Measurements from ENCODE around the gene NT5DC4. TPM values are rescaled to one million over a fixed set of nuclear protein-coding genes. Genes with fewer than 3 reads are reported as not detected.

NT5DC4 gene
- total and polyA plus RNA-seq, 4 donors, result 1.2 TPM; not detected in 3

GRCh38 chr2:112788653-112789052, 67.8 kb downstream of the NT5DC4 start:
- Histone ChIP-seq H3K9ac (ENCODE audit: low read depth in 1 of 2, low read length in 2 of 2) (no peak overlapping the region), H3K4me3 (ENCODE audit: low read depth in 1 of 3, low read length in 3 of 3) (no peak overlapping the region), H3K4me1 (ENCODE audit: control insufficient read depth in 4 of 4, insufficient read depth in 4 of 4, low read length in 3 of 4) (no peaks in the 10 kb centered on the region), H3K9me3 (ENCODE audit: control insufficient read depth in 4 of 4, low read length in 3 of 4) (no peaks in the 10 kb centered on the region), H3K27me3 (ENCODE audit: control insufficient read depth in 4 of 4, insufficient read depth in 4 of 4, low read length in 3 of 4) (no peaks in the 10 kb centered on the region), H3K27ac (ENCODE audit: low read depth in 1 of 2, low read length in 2 of 2) (no peak overlapping the region), H3K36me3 (ENCODE audit: control insufficient read depth in 4 of 4, insufficient read depth in 3 of 4, low read depth in 1 of 4, low read length in 3 of 4) (no peaks in the 10 kb centered on the region)
- no peak for DNase-seq (ENCODE audit: low spot score)
- 89% methylated on average over 3 of the region's 3 CpGs for WGBS
- TF ChIP-seq HNF4G (IDR thresholded peaks at IDR 0.05) (no peak), HNF4A (conservative IDR thresholded peaks at IDR 0.05) (no peak), CTCF (IDR thresholded peaks at IDR 0.05; ENCODE audit: low read depth, low read length, missing input control) (no peak), GABPA (IDR thresholded peaks at IDR 0.05 in 1 of 2, conservative IDR thresholded peaks at IDR 0.05 in 1 of 2) (no peak), REST (IDR thresholded peaks at IDR 0.05) (no peak), RAD21 (IDR thresholded peaks at IDR 0.05) (no peak), EGR1 (IDR thresholded peaks at IDR 0.05; ENCODE audit: low read depth in 2 of 2) (no peak), RXRA (IDR thresholded peaks at IDR 0.05) (no peak), SP1 (IDR thresholded peaks at IDR 0.05) (no peak), ZBTB33 (IDR thresholded peaks at IDR 0.05) (no peak), YY1 (IDR thresholded peaks at IDR 0.05) (no peak), TAF1 (conservative IDR thresholded peaks at IDR 0.05) (no peak), MAX (IDR thresholded peaks at IDR 0.05) (no peak), FOXA2 (IDR thresholded peaks at IDR 0.05) (no peak), NR2F2 (IDR thresholded peaks at IDR 0.05) (no peak), FOXA1 (IDR thresholded peaks at IDR 0.05) (no peak), ATF3 (IDR thresholded peaks at IDR 0.05) (no peak), JUND (IDR thresholded peaks at IDR 0.05) (no peak)

Other genes with a start within 250 kb of the NT5DC4 start
- 1 to 10 TPM; 7.2 to 9.5 TPM for gene TTL, start 238.9 kb upstream of the NT5DC4 start, total RNA-seq
- gene TTL, start 238.9 kb upstream of the NT5DC4 start, polyA plus RNA-seq, result 1 to 10 TPM; 3.6 to 7.0 TPM
- gene POLR1B, start 178.6 kb upstream of the NT5DC4 start, total RNA-seq, result 10 to 100 TPM; 13.1 to 23.8 TPM
- gene POLR1B, start 178.6 kb upstream of the NT5DC4 start, polyA plus RNA-seq, result 1 to 10 TPM; 6.5 to 8.5 TPM
- gene CHCHD5, start 136.4 kb upstream of the NT5DC4 start, total RNA-seq, result 1 to 10 TPM; 5.0 to 5.8 TPM
- 10 to 100 TPM; 36.6 to 59.9 TPM for gene CHCHD5, start 136.4 kb upstream of the NT5DC4 start, polyA plus RNA-seq
- gene SLC20A1, start 75.1 kb upstream of the NT5DC4 start, total RNA-seq, result 10 to 100 TPM; 23.3 to 56.9 TPM
- gene SLC20A1, start 75.1 kb upstream of the NT5DC4 start, polyA plus RNA-seq, result 10 to 100 TPM; 15.3 to 16.7 TPM
- gene CKAP2L, start 43.6 kb downstream of the NT5DC4 start, total RNA-seq, result 10 to 100 TPM in 1 of 2 donors, not detected in 1; 15.9 TPM
- under 1 TPM; 0.19 to 0.91 TPM for gene CKAP2L, start 43.6 kb downstream of the NT5DC4 start, polyA plus RNA-seq
- under 1 TPM in 1 of 2 donors, not detected in 1; 0.05 TPM for gene IL1A, start 63.5 kb downstream of the NT5DC4 start, total RNA-seq
- gene IL1A, start 63.5 kb downstream of the NT5DC4 start, polyA plus RNA-seq, result not detected
- gene IL1B, start 115.8 kb downstream of the NT5DC4 start, total RNA-seq, result 1 to 10 TPM; 1.0 to 3.1 TPM
- under 1 TPM; 0.25 to 0.51 TPM for gene IL1B, start 115.8 kb downstream of the NT5DC4 start, polyA plus RNA-seq
- not detected for gene IL37, start 190.1 kb downstream of the NT5DC4 start, total RNA-seq
- gene IL37, start 190.1 kb downstream of the NT5DC4 start, polyA plus RNA-seq, result not detected